Superior temporal gyrus (tissue), 1 donor: ENCODE measurements around the gene TENM3.

Source experiments
- DNase-seq: peaks from one replicate; pipeline ENCODE4 v3.0.0-alpha.2; 2016; ENCODE audit errors: extremely low spot score

The TENM3 gene

DNA sequence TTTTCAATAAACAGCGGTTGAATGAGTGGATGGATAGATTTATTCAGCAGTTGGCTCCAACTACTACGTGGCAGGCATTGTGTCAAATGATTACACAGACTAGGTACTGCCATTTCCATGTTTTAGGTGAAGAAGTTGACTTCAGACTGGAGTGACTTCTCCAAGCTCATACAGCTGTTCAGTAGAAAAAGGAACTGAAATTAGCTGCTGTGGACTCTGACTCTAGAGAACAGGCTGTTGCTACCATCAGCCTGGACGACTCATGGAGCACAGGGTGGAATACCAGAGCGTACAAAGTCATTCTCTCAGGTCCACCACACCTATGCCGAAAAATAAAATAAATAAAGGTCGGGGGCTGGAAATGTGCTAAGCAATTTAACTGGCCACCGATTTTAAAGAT is 45.3 kb downstream of the TENM3 start:
- DNase-seq = no peak

DNA sequence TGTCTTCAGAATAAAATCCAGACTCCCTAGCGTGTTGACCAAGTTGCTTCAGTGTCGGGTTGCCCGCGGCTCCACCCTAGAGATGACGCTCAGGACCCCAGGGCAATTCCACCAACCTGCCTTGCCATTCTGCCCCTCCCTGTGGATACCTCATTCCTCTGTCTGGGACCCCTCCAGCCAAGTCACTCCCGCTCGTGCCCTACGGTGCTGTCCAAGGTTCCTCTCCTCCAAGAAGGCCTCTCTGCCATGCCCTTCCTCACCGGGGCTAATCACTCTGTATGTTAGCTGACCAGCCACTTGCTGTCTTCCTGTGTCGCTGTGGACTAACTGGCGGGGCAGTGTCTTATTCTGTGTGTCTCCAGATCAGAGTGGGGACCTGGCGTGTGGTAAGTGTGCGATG is 46.6 kb downstream of the TENM3 start:
- DNase-seq = no peak

DNA sequence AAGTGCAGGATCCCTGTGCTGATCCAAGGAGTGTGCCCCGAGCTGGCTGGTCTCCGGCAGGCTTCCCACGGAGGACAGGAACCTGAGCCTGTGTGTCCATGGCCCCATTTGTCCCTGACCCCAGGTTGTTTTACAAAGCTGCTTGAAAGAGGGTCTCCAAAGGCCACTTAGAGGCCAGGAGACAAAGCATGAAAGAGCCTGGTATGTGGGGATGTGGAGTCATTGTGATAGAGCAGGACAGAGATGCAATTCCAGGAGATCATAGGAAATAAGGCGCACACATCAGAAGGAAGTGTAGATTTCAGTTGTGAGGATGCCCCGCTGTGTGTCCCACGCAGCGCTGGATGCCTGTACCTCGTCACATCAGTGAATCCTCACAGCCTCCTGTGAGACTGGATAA is 48.0 kb downstream of the TENM3 start:
- no peak for DNase-seq

DNA sequence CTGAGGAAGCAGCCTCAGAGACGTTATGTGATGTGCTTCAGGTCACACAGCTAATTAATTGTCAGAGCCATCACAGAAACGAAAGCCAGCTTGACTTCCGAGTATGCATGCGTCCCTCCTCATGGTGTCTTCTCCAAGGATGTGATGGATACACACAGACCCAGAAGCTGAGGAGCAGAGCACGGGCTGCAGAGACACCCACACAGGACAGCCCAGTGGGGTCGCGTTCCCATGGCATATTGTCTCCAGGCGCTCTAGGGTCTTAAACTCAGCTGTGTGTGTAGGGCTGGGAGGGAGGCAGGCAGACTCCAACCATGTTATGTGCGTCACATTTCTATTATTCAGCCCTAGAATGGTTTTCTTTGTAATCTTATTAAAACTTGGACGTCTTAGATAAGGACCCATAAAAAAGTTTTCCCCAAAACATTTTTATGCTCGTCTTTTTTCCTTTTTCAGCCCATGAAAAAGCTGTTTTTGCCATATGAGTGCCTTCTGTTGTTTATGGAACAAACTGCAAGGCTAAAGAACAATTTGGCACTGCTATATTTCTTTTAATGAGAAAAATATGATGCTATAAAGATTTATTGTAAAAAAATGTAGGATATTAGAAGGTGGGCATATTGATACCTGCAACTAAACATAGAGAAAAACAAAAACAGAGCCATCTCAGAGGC is 48.5 kb downstream of the TENM3 start:
- DNase-seq = no peak

DNA sequence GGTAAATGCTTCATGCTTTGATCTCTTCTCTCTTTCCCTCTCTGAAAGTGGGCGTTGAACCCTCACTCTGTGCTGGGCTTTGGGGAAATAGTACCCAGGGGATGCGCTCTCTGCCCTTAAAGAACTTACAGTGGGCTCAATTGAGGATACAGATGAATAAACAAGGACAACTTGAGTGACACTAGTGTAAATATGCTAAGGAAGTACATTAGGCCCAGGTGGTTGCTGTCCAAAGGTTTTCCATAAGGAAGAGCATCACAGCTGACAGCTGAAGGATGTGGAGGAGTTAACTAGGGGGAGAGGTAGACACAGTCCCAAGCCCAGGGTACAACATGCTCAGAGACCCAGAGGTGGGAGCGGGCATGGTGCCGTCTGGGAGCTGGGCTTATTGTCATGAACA is 49.4 kb downstream of the TENM3 start:
- no peak for DNase-seq

DNA sequence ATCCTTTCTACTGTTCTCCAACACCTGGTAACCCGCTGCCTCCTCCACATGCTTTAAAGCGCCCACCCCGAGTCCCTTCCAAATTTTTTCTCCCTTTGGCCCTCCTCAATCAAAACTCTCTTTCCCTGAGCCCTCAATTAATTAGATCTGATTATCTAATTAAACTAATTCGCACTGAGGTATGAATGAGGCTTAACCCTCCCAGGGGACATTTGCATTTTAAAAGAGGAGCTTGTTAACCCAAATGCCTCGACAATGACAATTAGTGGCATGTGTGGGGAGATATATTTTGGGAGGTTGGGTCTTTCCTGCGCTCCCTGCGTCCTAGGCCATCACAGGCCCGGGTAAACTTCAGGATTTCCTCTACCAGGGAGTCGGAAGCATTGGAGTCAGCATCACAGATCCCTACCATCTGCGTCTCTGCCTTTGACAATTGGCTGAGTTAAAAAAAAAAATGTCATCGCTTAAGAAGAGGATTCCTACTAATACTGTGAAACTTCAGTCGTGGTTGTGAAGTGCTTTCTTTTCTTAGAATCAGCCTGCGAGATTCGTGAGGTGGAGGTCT is 50.6 kb downstream of the TENM3 start:
- DNase-seq = no peak

DNA sequence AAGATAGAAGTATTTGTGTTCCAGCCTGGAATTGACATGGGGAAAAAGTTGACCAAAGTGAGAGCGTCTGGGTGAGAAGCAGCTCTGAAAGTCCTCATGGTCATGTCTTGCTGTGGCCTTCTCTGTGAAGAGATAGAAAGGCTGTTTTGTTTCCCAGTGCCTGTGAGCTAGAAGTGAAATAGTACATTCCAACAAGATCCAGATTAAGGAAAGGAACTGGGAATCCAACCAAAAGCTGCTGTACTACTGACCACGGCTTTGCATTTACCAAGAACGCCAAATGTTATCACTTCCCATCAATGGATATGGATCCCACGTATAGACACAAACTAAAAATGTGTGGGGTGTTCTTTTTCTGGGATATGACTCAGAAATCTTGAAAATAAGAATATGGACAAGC is 51.2 kb downstream of the TENM3 start:
- no peak for DNase-seq

DNA sequence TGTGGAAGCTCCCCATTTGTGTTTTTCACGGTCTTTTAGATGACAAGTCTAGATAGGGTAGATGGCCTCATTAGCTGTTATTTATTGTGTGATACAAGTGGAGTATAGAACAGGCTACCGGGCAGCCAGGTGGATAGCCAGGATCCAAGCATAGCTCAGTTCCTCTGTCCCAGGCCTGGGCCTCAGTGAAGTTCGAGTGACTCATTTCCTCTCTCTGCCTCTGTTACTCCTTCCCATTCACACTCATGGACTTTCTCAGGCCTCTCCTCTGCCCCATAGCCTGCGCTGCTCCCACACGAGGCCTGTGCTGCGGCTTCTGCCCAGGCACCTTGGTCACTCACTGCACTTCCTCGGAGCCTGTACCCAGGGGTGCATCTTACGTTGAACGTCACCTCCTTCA is 54.5 kb downstream of the TENM3 start:
- no peak for DNase-seq

DNA sequence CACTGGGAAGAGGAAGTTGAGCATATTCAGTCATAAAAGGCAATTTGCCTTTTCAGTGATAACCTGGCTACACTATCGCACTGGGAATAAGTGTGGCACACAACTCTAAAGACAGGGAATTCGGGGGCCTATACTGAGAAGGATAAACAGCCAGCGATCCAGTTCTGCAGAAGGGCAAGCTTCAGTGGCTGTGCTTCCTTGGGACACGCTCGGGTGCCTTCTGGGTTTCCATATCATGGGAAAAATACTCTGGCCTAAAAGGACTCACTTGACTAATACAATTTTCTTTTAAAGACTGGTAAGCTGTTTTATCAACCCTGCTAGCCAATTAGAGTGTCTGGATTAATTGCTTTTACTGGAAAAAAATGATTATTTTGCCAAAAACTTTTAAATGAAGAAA is 58.5 kb downstream of the TENM3 start:
- DNase-seq = no peak

DNA sequence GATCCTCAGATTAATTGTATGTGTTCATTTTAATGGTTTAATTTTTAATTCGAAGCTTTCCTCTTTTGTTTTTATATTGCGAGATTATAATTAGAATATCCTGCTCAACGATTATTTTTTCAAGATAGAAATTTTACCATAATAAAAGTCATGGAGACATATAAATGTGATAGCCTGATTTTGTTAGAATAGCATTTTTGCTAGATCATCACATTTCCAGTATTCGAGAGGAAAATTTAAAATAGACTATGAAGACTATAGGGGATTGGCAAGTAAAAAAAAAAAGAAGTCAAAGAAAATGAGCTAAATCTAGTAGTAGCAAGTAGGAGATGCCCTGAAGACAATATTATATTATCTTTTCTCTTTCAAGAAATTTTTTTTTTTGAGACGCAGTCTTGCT is 60.6 kb downstream of the TENM3 start:
- no peak for DNase-seq

DNA sequence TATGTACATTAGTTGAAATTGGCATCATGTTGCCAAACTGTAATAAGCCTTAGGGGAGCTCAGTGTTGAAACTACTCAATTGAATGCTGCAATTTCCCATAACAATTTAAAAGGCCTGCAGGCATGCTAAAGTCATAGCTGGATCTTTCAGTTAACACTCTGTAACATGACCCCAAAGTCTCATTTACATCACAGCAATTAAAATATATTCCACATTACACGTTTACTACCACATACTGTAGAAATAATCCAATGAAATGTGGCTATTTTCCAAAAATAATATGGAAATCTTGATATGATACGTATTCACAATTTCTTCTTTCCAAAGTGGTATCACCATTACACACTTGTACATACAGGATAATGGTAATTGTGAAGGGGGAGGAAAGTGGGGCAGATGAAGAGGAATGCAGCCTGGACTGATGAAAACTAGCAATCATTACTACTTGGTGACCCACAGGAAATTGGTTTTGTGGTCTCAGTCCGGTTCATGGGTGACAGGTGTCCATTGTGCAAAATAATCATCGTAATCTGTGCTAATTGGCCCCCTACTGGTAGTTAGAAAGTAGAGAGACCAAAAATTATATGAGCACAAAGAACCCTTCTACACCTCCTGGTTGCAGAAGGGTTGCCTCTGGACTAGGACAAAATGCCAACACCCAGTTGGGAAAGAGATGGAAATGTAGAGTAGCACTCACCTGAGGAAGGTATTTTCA is 63.7 kb downstream of the TENM3 start:
- no peak for DNase-seq

DNA sequence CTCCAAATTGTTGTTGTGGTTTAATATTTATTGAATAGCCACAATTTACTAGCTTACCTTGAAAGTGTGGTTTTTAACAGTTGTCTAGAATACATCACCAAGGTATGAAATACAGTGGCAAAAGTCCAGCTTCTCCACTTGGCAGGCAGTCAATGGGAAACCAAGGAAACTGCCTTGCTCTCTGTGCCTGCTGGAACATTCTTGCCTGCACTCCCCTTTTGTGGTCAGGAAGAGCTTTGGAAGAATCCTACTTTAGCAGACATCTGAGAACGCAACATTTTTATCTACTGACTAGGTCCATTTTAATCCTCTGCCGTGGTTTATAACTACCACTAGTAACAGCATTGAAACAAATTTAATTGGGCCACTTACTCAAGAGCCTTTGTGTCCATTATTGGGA is 64.5 kb downstream of the TENM3 start:
- DNase-seq = no peak

DNA sequence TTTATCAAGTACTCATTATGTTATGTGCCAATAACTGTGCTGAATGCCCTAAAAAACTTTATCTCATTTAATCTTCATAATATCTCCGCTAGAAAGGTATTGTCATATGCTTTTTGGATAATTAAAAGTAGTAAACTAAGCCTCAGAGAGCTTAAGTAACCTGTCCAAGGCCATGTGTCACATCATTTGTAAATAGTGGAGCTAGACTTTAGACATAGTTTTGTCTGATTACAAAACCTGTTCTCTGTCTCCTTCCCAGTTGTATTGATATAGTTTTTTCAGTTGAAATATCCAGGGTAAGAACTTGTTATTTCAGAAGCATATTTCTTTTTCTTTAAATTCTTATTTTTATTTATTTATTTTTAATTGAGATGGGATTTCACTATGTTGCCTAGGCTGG is 66.7 kb downstream of the TENM3 start:
- DNase-seq = no peak

DNA sequence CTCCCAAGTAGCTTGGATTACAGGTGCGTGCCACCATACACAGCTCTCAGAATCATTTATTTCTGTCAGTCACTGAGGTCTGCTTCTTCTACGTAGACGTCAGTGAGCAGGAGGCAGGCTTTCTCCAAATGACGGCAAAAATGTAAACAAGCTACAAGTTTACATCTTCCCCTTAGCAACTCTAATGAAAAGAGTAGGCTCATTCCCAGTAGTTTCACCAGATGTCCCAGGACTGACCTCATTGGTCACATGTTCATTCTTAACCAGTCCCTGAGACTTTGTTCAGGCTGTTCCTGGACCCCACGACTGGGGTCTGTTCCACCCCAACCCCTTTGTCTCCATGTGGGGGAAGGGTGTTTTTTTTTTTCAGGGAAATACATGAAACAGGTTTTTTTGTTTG is 67.1 kb downstream of the TENM3 start:
- DNase-seq = no peak

DNA sequence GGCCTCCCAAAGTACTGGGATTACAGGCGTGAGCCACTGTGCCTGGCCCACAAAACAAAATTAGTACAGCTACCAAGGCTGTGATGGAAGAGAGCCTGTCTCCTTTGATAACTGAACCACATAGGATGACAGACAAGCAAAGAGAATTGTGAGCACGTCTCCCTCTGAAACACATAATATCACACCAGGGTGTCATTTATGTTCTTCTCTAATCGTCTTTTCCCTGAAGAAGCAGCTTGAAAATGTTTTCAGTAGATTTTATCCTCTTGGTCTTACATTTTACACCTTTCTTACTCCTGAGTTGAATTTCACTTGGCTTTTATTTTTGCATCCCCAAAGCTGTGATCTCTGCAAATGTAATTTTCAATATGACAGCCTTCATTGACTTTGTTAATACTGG is 67.8 kb downstream of the TENM3 start:
- no peak for DNase-seq

DNA sequence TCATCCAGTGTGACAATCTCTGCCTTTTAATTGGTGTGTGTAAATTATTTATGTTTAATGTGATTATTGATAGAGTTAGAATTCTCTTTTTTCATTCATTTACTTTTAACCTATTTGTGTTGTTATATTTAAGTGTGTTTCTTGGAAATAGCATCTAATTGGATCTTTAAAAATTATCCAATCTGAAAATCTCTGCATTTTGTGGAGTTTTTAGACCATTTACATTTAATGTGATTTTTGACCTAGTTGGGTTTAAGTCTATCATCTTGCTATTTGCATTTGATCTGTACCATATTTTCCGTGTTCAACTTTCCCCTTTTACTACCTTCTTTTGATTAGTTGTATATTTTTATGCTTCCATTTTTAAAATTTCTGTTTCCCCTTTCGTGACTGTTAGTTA is 71.3 kb downstream of the TENM3 start:
- DNase-seq = no peak

DNA sequence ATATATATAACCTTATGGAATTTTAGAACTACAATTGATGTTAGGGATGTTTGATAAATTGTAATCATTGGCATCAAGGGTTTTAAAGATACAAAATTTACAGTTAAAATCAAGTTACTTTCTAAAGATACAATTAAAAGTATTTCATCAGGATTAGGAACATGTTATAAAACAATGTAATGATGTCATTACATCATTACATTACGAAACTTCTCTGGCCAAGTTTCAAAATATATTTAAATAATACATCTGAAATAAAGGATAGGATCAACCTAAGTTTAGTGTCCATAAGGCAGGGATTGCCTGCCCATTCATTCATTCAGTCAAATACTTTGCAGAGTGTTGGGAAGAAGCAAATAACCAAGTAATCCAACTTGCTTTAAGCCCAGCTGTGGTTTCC is 75.1 kb downstream of the TENM3 start:
- DNase-seq = no peak

DNA sequence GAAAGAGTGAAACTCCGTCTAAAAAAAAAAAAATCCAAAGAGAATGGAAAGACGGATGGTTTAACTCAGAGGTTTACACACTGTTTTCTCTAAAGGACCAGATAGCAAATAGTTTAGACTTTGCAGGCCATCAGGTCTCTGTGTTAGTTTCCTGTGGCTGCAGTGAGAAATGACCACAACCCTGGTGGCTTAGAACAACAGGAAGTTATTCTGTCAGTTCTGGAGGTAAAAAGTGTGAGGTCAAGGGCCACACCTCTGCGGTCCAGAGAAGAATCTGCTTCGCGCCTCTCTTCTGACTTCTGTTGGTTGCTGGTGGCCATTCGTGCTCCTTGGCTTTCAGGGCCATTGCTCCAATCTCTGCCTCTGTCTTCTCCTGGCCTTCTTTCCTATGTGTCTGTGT is 76.9 kb downstream of the TENM3 start:
- no peak for DNase-seq

DNA sequence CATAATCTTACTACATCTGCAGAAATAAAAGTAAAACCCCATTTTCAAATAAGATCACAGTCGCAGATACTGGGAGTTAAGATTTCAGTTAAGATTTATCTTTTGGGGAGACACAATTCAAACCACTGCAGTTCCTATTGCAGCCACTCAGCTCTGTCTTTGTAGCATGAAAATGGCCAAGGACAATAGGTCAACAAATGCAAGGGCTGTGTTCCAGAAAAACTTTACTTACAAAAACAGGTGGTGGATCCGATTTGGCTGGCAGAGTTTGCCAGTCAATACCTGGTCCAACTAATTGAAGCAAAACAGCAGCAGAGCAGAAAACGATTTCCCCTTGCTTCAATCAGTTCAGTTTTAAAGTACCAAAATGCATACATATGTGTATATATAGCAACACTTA is 77.4 kb downstream of the TENM3 start:
- no peak for DNase-seq

DNA sequence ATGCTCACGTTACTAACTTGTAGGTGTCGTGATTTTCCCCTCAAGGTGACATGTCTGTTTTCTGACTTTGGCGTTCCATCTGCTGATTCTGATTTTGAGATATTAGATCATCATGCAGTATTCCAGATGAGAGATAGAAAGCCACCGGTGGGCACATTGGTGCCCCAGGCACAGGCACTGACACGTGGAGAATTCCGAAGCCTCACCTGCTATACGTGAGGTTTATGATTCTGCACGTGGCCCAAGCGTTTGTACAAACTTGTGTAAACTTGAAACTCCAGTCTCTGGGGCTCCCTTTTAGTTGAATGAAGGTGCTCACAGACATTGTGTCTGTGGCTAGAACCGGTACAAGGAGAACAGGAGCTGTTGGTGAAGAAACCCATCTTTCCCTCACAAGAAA is 81.1 kb downstream of the TENM3 start:
- DNase-seq = no peak

DNA sequence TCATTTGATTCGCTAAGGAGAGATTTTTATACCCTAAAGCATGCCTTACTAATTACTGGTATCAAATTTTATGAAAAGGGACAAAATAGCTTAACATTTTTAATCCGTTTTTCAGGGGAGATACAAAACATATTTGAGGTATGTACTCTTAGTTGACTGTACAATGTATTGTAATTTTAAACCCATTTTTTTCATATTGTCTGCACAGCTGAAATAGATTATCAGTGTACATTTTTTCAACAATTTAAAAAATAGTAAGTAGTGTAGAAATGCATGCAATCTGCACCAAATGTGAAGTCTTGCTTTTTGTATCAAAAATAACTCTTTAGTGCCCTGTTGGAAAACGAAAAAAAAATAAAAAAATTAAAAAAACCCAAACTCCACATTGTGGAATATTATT is 82.2 kb downstream of the TENM3 start:
- DNase-seq = no peak

DNA sequence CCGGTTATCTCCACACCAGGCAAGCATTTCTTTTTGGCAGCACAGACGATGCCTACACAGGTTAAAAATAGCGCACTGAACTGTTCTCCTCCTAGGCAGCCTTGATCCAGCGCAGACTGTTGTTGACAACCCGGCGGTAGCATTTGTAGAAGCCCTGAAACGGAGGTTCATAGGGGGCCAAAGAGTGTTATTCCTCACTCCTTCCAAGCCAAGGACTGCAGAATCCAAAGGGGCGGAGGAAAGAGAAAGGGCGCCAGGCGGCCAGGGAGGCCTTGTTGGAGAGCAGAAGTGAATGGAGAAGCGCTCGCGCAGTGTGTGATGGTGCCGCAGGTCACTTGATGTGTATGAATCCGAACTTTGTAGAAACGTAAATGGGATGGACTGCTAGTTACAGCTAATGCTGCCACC is 82.7 kb downstream of the TENM3 start:
- no peak for DNase-seq

DNA sequence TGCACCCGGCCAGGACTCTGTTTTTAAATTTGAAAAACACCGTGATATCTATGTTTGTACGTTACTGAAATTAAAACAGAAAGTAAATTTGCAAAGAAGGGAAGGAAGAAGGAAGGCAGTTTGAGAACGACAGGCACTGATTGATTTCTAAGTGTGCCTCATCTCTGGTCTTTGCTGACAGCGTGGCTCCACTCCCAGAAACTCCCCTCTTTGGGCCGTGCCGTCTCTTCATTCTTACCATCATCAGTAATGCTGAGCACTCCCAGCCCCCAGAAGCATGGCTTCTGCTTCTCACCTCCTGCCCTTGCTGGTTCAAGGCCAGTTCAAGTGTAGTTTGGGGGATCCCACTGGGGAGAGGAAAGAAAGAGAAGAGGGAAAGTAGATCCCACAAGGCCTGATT is 85.3 kb downstream of the TENM3 start:
- DNase-seq = no peak

DNA sequence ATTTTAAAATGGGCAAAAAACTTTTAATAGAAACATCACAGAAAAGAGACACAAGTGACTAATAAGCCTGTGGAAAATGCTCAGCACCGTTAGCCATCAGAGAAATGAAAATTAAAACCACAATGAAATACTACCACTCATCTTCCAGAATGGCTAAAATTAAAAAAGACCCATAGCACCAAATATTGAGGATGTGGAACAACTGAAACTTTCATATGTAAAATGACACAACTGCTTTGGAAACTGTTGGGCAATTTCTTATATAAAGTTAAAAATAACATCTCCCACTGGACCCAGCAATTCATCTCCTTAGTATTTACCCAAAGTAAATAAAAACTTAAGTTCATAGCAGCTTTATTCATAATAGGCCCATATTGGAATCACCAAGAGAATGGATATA is 94.2 kb downstream of the TENM3 start:
- DNase-seq = no peak
